HepG2 (cell line): ENCODE results near the gene FIZ1.

Source experiments
- AKNA ChIP-seq: sonication (generic); formaldehyde crosslinking; IDR thresholded peaks from 2 replicates; pipeline ENCODE4 v1.4.0; 2020; ENCODE audit warnings: missing genetic modification reagents, borderline replicate concordance
- EZH2 ChIP-seq: conservative IDR thresholded peaks from 2 replicates; pipeline ENCODE4 v1.6.1; 2012; ENCODE audit warnings: mild to moderate bottlenecking, low read depth, low read length, moderate library complexity
- FOSL1 ChIP-seq: sonication (generic); formaldehyde crosslinking; IDR thresholded peaks from 2 replicates; pipeline ENCODE4 v1.9.0; 2021; ENCODE audit warnings: missing genetic modification reagents, borderline replicate concordance
- GTF2F1 ChIP-seq: fragments of 150-350 bp; IDR thresholded peaks from 2 replicates; pipeline ENCODE4 v1.6.1; 2014; ENCODE audit warnings: low read length
- RFX1 ChIP-seq: fragments of 450-650 bp; IDR thresholded peaks from 2 replicates; pipeline ENCODE4 v1.6.1; 2017
- TCF7L2 ChIP-seq: IDR thresholded peaks from 2 replicates; pipeline ENCODE4 v1.6.1; 2011; ENCODE audit warnings: mild to moderate bottlenecking, low read depth, low read length, moderate library complexity
- ZNF510 ChIP-seq: sonication (generic); formaldehyde crosslinking; IDR thresholded peaks from 2 replicates; pipeline ENCODE4 v1.4.0; 2020; ENCODE audit warnings: low read depth, mild to moderate bottlenecking, missing genetic modification reagents
- ZNF761 ChIP-seq: sonication (generic); formaldehyde crosslinking; conservative IDR thresholded peaks from 2 replicates; pipeline ENCODE4 v1.4.0; 2020; ENCODE audit warnings: mild to moderate bottlenecking, missing genetic modification reagents
- ZNF772 ChIP-seq: sonication (generic); formaldehyde crosslinking; IDR thresholded peaks from 2 replicates; pipeline ENCODE4 v1.5.0; 2020; ENCODE audit warnings: mild to moderate bottlenecking, missing genetic modification reagents
- TF ChIP-seq, protein P1 (sequence below): sonication (generic); formaldehyde crosslinking; IDR thresholded peaks from 2 replicates; pipeline ENCODE4 v1.5.0; 2020; ENCODE audit warnings: mild to moderate bottlenecking, missing genetic modification reagents, moderate library complexity
- TF ChIP-seq, protein P2 (sequence below): fragments of 450-650 bp; IDR thresholded peaks from 2 replicates; pipeline ENCODE4 v1.6.1; 2016
- TF ChIP-seq, protein P3 (sequence below): sonication (generic); formaldehyde crosslinking; conservative IDR thresholded peaks from 2 replicates; pipeline ENCODE4 v1.8.1; 2023; ENCODE audit warnings: missing genetic modification reagents
- TF ChIP-seq, protein P4 (sequence below): IDR thresholded peaks from 2 replicates; pipeline ENCODE4 v1.6.1; 2012; ENCODE audit warnings: inconsistent platforms

DNA sequence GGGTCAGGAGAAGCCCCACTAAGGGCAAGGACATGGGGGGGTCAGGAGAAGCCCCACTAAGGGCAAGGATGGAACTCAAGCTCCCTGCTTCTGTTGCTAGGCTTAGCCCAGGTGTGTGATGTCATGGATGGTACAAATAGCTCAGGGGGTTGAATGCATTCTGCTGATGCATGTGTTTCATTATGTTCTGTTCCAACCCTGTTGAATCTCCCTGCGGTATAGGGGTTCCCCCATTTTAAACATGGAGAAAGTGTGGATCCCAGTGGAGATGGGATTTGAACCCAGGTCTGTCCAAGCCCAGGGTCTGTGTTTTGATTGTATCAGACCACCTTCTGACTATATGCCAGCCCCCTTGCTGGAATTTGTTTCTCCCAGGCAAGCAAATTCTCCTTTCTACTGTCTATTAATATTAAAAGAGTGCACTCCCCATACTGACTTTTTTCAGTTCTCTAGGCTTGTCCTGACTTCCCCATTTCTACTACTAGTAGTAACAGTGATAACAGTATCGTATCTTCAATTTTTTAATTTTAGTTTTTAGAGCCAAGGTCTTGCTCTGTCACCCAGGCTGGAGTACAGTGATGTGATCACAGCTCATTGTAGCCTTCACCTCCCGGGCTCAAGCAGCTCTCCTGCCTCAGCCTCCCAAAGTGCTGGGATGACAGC lies 12.8 kb upstream of the FIZ1 start:
- TF ChIP-seq, protein P1, sequence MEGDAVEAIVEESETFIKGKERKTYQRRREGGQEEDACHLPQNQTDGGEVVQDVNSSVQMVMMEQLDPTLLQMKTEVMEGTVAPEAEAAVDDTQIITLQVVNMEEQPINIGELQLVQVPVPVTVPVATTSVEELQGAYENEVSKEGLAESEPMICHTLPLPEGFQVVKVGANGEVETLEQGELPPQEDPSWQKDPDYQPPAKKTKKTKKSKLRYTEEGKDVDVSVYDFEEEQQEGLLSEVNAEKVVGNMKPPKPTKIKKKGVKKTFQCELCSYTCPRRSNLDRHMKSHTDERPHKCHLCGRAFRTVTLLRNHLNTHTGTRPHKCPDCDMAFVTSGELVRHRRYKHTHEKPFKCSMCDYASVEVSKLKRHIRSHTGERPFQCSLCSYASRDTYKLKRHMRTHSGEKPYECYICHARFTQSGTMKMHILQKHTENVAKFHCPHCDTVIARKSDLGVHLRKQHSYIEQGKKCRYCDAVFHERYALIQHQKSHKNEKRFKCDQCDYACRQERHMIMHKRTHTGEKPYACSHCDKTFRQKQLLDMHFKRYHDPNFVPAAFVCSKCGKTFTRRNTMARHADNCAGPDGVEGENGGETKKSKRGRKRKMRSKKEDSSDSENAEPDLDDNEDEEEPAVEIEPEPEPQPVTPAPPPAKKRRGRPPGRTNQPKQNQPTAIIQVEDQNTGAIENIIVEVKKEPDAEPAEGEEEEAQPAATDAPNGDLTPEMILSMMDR (CRISPR knock-in tag): no peak
- TF ChIP-seq ZNF761 (CRISPR knock-in tag): no peak
- TF ChIP-seq AKNA (CRISPR knock-in tag): no peak
- no peak for TF ChIP-seq FOSL1 (CRISPR knock-in tag)
- TF ChIP-seq EZH2: no peak
- TF ChIP-seq, protein P2, sequence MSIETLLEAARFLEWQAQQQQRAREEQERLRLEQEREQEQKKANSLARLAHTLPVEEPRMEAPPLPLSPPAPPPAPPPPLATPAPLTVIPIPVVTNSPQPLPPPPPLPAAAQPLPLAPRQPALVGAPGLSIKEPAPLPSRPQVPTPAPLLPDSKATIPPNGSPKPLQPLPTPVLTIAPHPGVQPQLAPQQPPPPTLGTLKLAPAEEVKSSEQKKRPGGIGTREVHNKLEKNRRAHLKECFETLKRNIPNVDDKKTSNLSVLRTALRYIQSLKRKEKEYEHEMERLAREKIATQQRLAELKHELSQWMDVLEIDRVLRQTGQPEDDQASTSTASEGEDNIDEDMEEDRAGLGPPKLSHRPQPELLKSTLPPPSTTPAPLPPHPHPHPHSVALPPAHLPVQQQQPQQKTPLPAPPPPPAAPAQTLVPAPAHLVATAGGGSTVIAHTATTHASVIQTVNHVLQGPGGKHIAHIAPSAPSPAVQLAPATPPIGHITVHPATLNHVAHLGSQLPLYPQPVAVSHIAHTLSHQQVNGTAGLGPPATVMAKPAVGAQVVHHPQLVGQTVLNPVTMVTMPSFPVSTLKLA: no peak
- TF ChIP-seq, protein P3, sequence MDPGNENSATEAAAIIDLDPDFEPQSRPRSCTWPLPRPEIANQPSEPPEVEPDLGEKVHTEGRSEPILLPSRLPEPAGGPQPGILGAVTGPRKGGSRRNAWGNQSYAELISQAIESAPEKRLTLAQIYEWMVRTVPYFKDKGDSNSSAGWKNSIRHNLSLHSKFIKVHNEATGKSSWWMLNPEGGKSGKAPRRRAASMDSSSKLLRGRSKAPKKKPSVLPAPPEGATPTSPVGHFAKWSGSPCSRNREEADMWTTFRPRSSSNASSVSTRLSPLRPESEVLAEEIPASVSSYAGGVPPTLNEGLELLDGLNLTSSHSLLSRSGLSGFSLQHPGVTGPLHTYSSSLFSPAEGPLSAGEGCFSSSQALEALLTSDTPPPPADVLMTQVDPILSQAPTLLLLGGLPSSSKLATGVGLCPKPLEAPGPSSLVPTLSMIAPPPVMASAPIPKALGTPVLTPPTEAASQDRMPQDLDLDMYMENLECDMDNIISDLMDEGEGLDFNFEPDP: no peak
- TF ChIP-seq, protein P4, sequence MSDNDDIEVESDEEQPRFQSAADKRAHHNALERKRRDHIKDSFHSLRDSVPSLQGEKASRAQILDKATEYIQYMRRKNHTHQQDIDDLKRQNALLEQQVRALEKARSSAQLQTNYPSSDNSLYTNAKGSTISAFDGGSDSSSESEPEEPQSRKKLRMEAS: no peak
- no peak for TF ChIP-seq ZNF772
- no peak for TF ChIP-seq GTF2F1
- TF ChIP-seq TCF7L2: no peak
- TF ChIP-seq RFX1: no peak
- TF ChIP-seq ZNF510 (CRISPR knock-in tag): no peak
